ENCODE measurements around the gene BHLHE40. TPM values are rescaled to one million over a fixed set of nuclear protein-coding genes. Genes with fewer than 3 reads are reported as not detected.

Gene BHLHE40
- total and polyA plus RNA-seq, 2 experiments from 2014 or later = 1.7 to 2.2 TPM

DNA sequence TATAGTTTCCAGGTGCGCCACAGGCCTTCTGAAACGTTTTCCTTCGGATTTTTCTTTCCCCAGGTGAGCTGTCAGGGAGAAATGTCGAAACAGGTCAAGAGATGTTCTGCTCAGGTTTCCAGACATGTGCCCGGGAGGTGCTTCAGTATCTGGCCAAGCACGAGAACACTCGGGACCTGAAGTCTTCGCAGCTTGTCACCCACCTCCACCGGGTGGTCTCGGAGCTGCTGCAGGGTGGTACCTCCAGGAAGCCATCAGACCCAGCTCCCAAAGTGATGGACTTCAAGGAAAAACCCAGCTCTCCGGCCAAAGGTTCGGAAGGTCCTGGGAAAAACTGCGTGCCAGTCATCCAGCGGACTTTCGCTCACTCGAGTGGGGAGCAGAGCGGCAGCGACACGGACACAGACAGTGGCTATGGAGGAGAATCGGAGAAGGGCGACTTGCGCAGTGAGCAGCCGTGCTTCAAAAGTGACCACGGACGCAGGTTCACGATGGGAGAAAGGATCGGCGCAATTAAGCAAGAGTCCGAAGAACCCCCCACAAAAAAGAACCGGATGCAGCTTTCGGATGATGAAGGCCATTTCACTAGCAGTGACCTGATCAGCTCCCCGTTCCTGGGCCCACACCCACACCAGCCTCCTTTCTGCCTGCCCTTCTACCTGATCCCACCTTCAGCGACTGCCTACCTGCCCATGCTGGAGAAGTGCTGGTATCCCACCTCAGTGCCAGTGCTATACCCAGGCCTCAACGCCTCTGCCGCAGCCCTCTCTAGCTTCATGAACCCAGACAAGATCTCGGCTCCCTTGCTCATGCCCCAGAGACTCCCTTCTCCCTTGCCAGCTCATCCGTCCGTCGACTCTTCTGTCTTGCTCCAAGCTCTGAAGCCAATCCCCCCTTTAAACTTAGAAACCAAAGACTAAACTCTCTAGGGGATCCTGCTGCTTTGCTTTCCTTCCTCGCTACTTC is 3.8 kb downstream of the BHLHE40 start:
- Histone ChIP-seq H3K4me3 (no peak overlapping the region), H3F3A (replicated peaks; ENCODE audit: low read depth) (peaks cover 11% of the 10 kb centered on the region; the same call in 1 of the 2 replicates), H3K27ac (ENCODE audit: low read depth) (no peak overlapping the region), H3K27me3 (ENCODE audit: insufficient read depth) (peaks cover 56% of the 10 kb centered on the region), H3K79me2 (replicated peaks; ENCODE audit: insufficient read depth) (no peaks in the 10 kb centered on the region), H2AFZ (no peak overlapping the region), H3K9me2 (ENCODE audit: insufficient read depth) (no peaks in the 10 kb centered on the region), H3K4me2 (no peak overlapping the region), H3K36me3 (ENCODE audit: insufficient read depth) (no peaks in the 10 kb centered on the region), H4K20me1 (replicated peaks; ENCODE audit: insufficient read depth) (no peaks in the 10 kb centered on the region), H3K4me1 (ENCODE audit: insufficient read depth) (peaks cover 20% of the 10 kb centered on the region)
- ATAC-seq = no peak
- no peak overlapping the region for H3K27ac Mint-ChIP-seq
- TF ChIP-seq, protein P1, sequence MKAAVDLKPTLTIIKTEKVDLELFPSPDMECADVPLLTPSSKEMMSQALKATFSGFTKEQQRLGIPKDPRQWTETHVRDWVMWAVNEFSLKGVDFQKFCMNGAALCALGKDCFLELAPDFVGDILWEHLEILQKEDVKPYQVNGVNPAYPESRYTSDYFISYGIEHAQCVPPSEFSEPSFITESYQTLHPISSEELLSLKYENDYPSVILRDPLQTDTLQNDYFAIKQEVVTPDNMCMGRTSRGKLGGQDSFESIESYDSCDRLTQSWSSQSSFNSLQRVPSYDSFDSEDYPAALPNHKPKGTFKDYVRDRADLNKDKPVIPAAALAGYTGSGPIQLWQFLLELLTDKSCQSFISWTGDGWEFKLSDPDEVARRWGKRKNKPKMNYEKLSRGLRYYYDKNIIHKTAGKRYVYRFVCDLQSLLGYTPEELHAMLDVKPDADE (IDR thresholded peaks at IDR 0.05) = no peak
- TF ChIP-seq NANOG (IDR thresholded peaks at IDR 0.05; ENCODE audit: borderline replicate concordance) (no peak), ZNF114 (CRISPR knock-in tag; IDR thresholded peaks at IDR 0.05) (no peak), ZNF331 (CRISPR knock-in tag; IDR thresholded peaks at IDR 0.05; ENCODE audit: low read depth) (no peak), EZH2phosphoT487 (IDR thresholded peaks at IDR 0.05; ENCODE audit: unreplicated experiment) (no peak), STAT1 (IDR thresholded peaks at IDR 0.05; ENCODE audit: unreplicated experiment) (no peak), EZH2 (IDR thresholded peaks at IDR 0.05; ENCODE audit: low read depth, unreplicated experiment) (no peak), CREB1 (CRISPR knock-in tag; IDR thresholded peaks at IDR 0.05; ENCODE audit: low read depth) (no peak), POLR2AphosphoS5 (IDR thresholded peaks at IDR 0.05; ENCODE audit: low read depth) (no peak), JUNB (IDR thresholded peaks at IDR 0.05; ENCODE audit: unreplicated experiment) (no peak)
- TF ChIP-seq, protein P2, sequence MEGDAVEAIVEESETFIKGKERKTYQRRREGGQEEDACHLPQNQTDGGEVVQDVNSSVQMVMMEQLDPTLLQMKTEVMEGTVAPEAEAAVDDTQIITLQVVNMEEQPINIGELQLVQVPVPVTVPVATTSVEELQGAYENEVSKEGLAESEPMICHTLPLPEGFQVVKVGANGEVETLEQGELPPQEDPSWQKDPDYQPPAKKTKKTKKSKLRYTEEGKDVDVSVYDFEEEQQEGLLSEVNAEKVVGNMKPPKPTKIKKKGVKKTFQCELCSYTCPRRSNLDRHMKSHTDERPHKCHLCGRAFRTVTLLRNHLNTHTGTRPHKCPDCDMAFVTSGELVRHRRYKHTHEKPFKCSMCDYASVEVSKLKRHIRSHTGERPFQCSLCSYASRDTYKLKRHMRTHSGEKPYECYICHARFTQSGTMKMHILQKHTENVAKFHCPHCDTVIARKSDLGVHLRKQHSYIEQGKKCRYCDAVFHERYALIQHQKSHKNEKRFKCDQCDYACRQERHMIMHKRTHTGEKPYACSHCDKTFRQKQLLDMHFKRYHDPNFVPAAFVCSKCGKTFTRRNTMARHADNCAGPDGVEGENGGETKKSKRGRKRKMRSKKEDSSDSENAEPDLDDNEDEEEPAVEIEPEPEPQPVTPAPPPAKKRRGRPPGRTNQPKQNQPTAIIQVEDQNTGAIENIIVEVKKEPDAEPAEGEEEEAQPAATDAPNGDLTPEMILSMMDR (conservative IDR thresholded peaks at IDR 0.05; ENCODE audit: low read depth in 2 of 2) = no peak
- TF ChIP-seq, protein P3, sequence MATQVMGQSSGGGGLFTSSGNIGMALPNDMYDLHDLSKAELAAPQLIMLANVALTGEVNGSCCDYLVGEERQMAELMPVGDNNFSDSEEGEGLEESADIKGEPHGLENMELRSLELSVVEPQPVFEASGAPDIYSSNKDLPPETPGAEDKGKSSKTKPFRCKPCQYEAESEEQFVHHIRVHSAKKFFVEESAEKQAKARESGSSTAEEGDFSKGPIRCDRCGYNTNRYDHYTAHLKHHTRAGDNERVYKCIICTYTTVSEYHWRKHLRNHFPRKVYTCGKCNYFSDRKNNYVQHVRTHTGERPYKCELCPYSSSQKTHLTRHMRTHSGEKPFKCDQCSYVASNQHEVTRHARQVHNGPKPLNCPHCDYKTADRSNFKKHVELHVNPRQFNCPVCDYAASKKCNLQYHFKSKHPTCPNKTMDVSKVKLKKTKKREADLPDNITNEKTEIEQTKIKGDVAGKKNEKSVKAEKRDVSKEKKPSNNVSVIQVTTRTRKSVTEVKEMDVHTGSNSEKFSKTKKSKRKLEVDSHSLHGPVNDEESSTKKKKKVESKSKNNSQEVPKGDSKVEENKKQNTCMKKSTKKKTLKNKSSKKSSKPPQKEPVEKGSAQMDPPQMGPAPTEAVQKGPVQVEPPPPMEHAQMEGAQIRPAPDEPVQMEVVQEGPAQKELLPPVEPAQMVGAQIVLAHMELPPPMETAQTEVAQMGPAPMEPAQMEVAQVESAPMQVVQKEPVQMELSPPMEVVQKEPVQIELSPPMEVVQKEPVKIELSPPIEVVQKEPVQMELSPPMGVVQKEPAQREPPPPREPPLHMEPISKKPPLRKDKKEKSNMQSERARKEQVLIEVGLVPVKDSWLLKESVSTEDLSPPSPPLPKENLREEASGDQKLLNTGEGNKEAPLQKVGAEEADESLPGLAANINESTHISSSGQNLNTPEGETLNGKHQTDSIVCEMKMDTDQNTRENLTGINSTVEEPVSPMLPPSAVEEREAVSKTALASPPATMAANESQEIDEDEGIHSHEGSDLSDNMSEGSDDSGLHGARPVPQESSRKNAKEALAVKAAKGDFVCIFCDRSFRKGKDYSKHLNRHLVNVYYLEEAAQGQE (IDR thresholded peaks at IDR 0.05; ENCODE audit: unreplicated experiment) = no peak
- TF ChIP-seq, protein P4, sequence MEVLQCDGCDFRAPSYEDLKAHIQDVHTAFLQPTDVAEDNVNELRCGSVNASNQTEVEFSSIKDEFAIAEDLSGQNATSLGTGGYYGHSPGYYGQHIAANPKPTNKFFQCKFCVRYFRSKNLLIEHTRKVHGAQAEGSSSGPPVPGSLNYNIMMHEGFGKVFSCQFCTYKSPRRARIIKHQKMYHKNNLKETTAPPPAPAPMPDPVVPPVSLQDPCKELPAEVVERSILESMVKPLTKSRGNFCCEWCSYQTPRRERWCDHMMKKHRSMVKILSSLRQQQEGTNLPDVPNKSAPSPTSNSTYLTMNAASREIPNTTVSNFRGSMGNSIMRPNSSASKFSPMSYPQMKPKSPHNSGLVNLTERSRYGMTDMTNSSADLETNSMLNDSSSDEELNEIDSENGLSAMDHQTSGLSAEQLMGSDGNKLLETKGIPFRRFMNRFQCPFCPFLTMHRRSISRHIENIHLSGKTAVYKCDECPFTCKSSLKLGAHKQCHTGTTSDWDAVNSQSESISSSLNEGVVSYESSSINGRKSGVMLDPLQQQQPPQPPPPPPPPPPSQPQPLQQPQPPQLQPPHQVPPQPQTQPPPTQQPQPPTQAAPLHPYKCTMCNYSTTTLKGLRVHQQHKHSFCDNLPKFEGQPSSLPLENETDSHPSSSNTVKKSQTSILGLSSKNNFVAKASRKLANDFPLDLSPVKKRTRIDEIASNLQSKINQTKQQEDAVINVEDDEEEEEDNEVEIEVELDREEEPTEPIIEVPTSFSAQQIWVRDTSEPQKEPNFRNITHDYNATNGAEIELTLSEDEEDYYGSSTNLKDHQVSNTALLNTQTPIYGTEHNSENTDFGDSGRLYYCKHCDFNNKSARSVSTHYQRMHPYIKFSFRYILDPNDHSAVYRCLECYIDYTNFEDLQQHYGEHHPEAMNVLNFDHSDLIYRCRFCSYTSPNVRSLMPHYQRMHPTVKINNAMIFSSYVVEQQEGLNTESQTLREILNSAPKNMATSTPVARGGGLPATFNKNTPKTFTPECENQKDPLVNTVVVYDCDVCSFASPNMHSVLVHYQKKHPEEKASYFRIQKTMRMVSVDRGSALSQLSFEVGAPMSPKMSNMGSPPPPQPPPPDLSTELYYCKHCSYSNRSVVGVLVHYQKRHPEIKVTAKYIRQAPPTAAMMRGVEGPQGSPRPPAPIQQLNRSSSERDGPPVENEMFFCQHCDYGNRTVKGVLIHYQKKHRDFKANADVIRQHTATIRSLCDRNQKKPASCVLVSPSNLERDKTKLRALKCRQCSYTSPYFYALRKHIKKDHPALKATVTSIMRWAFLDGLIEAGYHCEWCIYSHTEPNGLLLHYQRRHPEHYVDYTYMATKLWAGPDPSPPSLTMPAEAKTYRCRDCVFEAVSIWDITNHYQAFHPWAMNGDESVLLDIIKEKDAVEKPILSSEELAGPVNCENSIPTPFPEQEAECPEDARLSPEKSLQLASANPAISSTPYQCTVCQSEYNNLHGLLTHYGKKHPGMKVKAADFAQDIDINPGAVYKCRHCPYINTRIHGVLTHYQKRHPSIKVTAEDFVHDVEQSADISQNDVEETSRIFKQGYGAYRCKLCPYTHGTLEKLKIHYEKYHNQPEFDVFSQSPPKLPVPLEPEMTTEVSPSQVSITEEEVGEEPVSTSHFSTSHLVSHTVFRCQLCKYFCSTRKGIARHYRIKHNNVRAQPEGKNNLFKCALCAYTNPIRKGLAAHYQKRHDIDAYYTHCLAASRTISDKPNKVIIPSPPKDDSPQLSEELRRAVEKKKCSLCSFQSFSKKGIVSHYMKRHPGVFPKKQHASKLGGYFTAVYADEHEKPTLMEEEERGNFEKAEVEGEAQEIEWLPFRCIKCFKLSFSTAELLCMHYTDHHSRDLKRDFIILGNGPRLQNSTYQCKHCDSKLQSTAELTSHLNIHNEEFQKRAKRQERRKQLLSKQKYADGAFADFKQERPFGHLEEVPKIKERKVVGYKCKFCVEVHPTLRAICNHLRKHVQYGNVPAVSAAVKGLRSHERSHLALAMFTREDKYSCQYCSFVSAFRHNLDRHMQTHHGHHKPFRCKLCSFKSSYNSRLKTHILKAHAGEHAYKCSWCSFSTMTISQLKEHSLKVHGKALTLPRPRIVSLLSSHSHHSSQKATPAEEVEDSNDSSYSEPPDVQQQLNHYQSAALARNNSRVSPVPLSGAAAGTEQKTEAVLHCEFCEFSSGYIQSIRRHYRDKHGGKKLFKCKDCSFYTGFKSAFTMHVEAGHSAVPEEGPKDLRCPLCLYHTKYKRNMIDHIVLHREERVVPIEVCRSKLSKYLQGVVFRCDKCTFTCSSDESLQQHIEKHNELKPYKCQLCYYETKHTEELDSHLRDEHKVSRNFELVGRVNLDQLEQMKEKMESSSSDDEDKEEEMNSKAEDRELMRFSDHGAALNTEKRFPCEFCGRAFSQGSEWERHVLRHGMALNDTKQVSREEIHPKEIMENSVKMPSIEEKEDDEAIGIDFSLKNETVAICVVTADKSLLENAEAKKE (CRISPR knock-in tag; IDR thresholded peaks at IDR 0.05) = no peak
- H3K9me3 Mint-ChIP-seq = 0 out of 3 replicates have a peak, but pooled peaks cover 5% of the 10 kb centered on the region
- H3K27me3 Mint-ChIP-seq (ENCODE audit: insufficient read depth, low read depth, poor library complexity) = peaks cover 37% of the 10 kb centered on the region
- no peak overlapping the region for H3K4me3 Mint-ChIP-seq
- no peak for DNase-seq (ENCODE audit: low spot score)
- peaks cover 4% of the 10 kb centered on the region; the same call in 2 of the 3 replicates for H3K36me3 Mint-ChIP-seq (ENCODE audit: low read depth)
- H3K4me1 Mint-ChIP-seq = peaks cover 24% of the 10 kb centered on the region
